OCI-LY7 (cell line): ENCODE results near the gene TEX2. TPM values are rescaled to one million over a fixed set of nuclear protein-coding genes. Genes with fewer than 3 reads are reported as not detected.

ENCODE experiments used
- BruUV-seq: library from RNA; stranded (reverse); fragments of 400-500 nt; replicated peaks from 2 replicates; lab custom pipeline; 2021; lab: Mats Ljungman, UMichigan
- CTCF ChIA-PET: fragments of 300-600 bp; sonication (Branson Sonifier 250); formaldehyde crosslinking; loops from one replicate; lab custom pipeline; 2022; ENCODE audit warnings: antibody characterized with exemption; ENCODE audit not compliant: unreplicated experiment; lab: Charles Lee
- POLR2A ChIA-PET: fragments of 300-600 bp; sonication (Branson Sonifier 250); formaldehyde crosslinking; loops from one replicate; lab custom pipeline; 2022; ENCODE audit warnings: antibody characterized with exemption; lab: Charles Lee
- DNase-seq: peaks from one replicate; pipeline ENCODE4 v3.0.0-alpha.2; 2015; ENCODE audit warnings: low spot score
- H2AFZ ChIP-seq: fragments of 200-600 bp; sonication (generic), shearing (Covaris generic); 2 replicates; pipeline ENCODE4 v1.6.1; 2014; ENCODE audit warnings: mild to moderate bottlenecking, antibody characterized with exemption, low read length, moderate library complexity
- H3K27ac ChIP-seq: fragments of 200-600 bp; sonication (generic); 2 replicates; pipeline ENCODE4 v1.5.1; 2014; ENCODE audit warnings: mixed run types, low read depth, mild to moderate bottlenecking, moderate library complexity, low read length, inconsistent platforms; ENCODE audit not compliant: poor library complexity, severe bottlenecking
- H3K36me3 ChIP-seq: fragments of 200-600 bp; sonication (generic); 2 replicates; pipeline ENCODE4 v1.6.1; 2014; ENCODE audit warnings: mild to moderate bottlenecking, antibody characterized with exemption, low read length, moderate library complexity, mixed read lengths; ENCODE audit not compliant: insufficient read depth
- H3K4me1 ChIP-seq: fragments of 200-600 bp; sonication (generic); 2 replicates; pipeline ENCODE4 v1.5.1; 2014; ENCODE audit warnings: mild to moderate bottlenecking, low read length; ENCODE audit not compliant: insufficient read depth, poor library complexity, severe bottlenecking
- H3K4me2 ChIP-seq: fragments of 200-600 bp; sonication (generic); 2 replicates; pipeline ENCODE4 v1.6.1; 2014; ENCODE audit warnings: mild to moderate bottlenecking, low read length
- H3K4me3 ChIP-seq: fragments of 200-600 bp; sonication (generic); 2 replicates; pipeline ENCODE4 v1.5.1; 2014; ENCODE audit warnings: mild to moderate bottlenecking, low read depth, low read length; ENCODE audit not compliant: poor library complexity, severe bottlenecking
- H3K79me2 ChIP-seq: fragments of 200-600 bp; sonication (generic); 2 replicates; pipeline ENCODE4 v1.6.1; 2016; ENCODE audit warnings: low read depth, mild to moderate bottlenecking, low read length, moderate library complexity, mixed read lengths; ENCODE audit not compliant: insufficient read depth
- H3K9me2 ChIP-seq: fragments of 200-600 bp; sonication (generic); 2 replicates; pipeline ENCODE4 v1.6.1; 2016; ENCODE audit warnings: mild to moderate bottlenecking, low read length, mixed read lengths; ENCODE audit not compliant: insufficient read depth
- H3K9me3 ChIP-seq: fragments of 200-600 bp; sonication (generic); 2 replicates; pipeline ENCODE4 v1.6.1; 2014; ENCODE audit warnings: mild to moderate bottlenecking, mixed run types, low read length, mixed read lengths
- H4K20me1 ChIP-seq: fragments of 200-600 bp; sonication (generic); 2 replicates; pipeline ENCODE4 v1.6.1; 2014; ENCODE audit warnings: mild to moderate bottlenecking, antibody characterized with exemption, low read length, moderate library complexity, mixed read lengths; ENCODE audit not compliant: insufficient read depth
- EZH2phosphoT487 ChIP-seq: fragments of 200-600 bp; sonication (generic); IDR thresholded peaks from 2 replicates; pipeline ENCODE4 v1.6.1; 2018; ENCODE audit warnings: low read depth, borderline replicate concordance, mild to moderate bottlenecking, mixed run types, antibody characterized with exemption, low read length, moderate library complexity, mixed read lengths
- intact Hi-C: fragments of 100-400 bp; cut with micrococcal nuclease; formaldehyde crosslinking; loops from one replicate; pipeline ENCODE4 v1.10.0; 2022; ENCODE audit not compliant: unreplicated experiment
- total RNA-seq, 2 experiments: library from RNA; depleted of rRNA in 1 of 2; stranded (reverse); fragments of >200 nt in 1 of 2; shearing (Covaris generic) in 1 of 2; gene quantifications; 2 replicates each; pipeline ENCODE4 v1.2.3, GENCODE V29; 2014 to 2022
- TF ChIP-seq, protein P1 (sequence below): fragments of 200-600 bp; sonication (generic); conservative IDR thresholded peaks from 2 replicates; pipeline ENCODE4 v1.5.1; 2014; ENCODE audit warnings: mild to moderate bottlenecking, antibody characterized with exemption, low read length, moderate library complexity, mixed read lengths

The TEX2 gene
- total RNA-seq, 2 experiments from 2014 or later: 7.4 to 12.4 TPM

- H3K4me1 ChIP-seq: no peaks in the 10 kb centered on the region
- POLR2A ChIA-PET: no interaction called here
- H2AFZ ChIP-seq: no peak overlapping the region
- H3K4me3 ChIP-seq: no peak overlapping the region
- DNase-seq: no peak
- BruUV-seq: no TSS peak
- no peaks in the 10 kb centered on the region for H3K9me2 ChIP-seq
- H3K27ac ChIP-seq: no peak overlapping the region
- intact Hi-C loops: no loop called here
- no peaks in the 10 kb centered on the region for H4K20me1 ChIP-seq
- H3K36me3 ChIP-seq: 0 out of 2 replicates have a peak, but pooled peaks cover 1% of the 10 kb centered on the region
- no peaks in the 10 kb centered on the region for H3K79me2 ChIP-seq
- TF ChIP-seq, protein P1, sequence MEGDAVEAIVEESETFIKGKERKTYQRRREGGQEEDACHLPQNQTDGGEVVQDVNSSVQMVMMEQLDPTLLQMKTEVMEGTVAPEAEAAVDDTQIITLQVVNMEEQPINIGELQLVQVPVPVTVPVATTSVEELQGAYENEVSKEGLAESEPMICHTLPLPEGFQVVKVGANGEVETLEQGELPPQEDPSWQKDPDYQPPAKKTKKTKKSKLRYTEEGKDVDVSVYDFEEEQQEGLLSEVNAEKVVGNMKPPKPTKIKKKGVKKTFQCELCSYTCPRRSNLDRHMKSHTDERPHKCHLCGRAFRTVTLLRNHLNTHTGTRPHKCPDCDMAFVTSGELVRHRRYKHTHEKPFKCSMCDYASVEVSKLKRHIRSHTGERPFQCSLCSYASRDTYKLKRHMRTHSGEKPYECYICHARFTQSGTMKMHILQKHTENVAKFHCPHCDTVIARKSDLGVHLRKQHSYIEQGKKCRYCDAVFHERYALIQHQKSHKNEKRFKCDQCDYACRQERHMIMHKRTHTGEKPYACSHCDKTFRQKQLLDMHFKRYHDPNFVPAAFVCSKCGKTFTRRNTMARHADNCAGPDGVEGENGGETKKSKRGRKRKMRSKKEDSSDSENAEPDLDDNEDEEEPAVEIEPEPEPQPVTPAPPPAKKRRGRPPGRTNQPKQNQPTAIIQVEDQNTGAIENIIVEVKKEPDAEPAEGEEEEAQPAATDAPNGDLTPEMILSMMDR: no peak
- TF ChIP-seq EZH2phosphoT487: no peak
- no peak overlapping the region for H3K4me2 ChIP-seq
- CTCF ChIA-PET: no interaction called here
- H3K9me3 ChIP-seq: no peaks in the 10 kb centered on the region
Observed at GRCh38 chr17:64160378-64160777, 102.7 kb downstream of the TEX2 start.

GRCh38 chr17:64158831-64159590 is 104.0 kb downstream of the TEX2 start:
- ChIA-PET CTCF (interaction anchor here (0.6 kb wide), 1 partner anchor 131 kb away, joined by 3 read pairs; no protein-coding TSS in a partner anchor), POLR2A (interaction anchor here (1.1 kb wide), 1 partner anchor 10 kb away, joined by 5 read pairs; no protein-coding TSS in a partner anchor)
- H4K20me1 ChIP-seq: no peaks in the 10 kb centered on the region
- H3K9me2 ChIP-seq: no peaks in the 10 kb centered on the region
- no peak overlapping the region for H2AFZ ChIP-seq
- TF ChIP-seq EZH2phosphoT487: no peak
- TF ChIP-seq, protein P1: no peak
- no peak overlapping the region for H3K4me2 ChIP-seq
- H3K79me2 ChIP-seq: no peaks in the 10 kb centered on the region
- no peaks in the 10 kb centered on the region for H3K36me3 ChIP-seq
- H3K4me1 ChIP-seq: no peaks in the 10 kb centered on the region
- no TSS peak for BruUV-seq
- no peaks in the 10 kb centered on the region for H3K9me3 ChIP-seq
- H3K27ac ChIP-seq: no peak overlapping the region
- intact Hi-C loops: no loop called here
- H3K4me3 ChIP-seq: no peak overlapping the region
- no peak for DNase-seq

GRCh38 chr17:64158406-64158805 is 104.7 kb downstream of the TEX2 start:
- DNase-seq: no peak
- BruUV-seq: no TSS peak
- CTCF ChIA-PET: no interaction called here
- Histone ChIP-seq H3K36me3 (0 out of 2 replicates have a peak, but pooled peaks cover 6% of the 10 kb centered on the region), H3K4me3 (no peak overlapping the region), H3K4me2 (no peak overlapping the region), H2AFZ (no peak overlapping the region), H3K79me2 (no peaks in the 10 kb centered on the region), H3K27ac (no peak overlapping the region), H4K20me1 (no peaks in the 10 kb centered on the region), H3K4me1 (no peaks in the 10 kb centered on the region), H3K9me2 (no peaks in the 10 kb centered on the region), H3K9me3 (no peaks in the 10 kb centered on the region)
- TF ChIP-seq EZH2phosphoT487: no peak
- TF ChIP-seq, protein P1: no peak
- intact Hi-C loops: no loop called here
- POLR2A ChIA-PET: no interaction called here
